Measurements from ENCODE around the gene TNNI2.

DNA sequence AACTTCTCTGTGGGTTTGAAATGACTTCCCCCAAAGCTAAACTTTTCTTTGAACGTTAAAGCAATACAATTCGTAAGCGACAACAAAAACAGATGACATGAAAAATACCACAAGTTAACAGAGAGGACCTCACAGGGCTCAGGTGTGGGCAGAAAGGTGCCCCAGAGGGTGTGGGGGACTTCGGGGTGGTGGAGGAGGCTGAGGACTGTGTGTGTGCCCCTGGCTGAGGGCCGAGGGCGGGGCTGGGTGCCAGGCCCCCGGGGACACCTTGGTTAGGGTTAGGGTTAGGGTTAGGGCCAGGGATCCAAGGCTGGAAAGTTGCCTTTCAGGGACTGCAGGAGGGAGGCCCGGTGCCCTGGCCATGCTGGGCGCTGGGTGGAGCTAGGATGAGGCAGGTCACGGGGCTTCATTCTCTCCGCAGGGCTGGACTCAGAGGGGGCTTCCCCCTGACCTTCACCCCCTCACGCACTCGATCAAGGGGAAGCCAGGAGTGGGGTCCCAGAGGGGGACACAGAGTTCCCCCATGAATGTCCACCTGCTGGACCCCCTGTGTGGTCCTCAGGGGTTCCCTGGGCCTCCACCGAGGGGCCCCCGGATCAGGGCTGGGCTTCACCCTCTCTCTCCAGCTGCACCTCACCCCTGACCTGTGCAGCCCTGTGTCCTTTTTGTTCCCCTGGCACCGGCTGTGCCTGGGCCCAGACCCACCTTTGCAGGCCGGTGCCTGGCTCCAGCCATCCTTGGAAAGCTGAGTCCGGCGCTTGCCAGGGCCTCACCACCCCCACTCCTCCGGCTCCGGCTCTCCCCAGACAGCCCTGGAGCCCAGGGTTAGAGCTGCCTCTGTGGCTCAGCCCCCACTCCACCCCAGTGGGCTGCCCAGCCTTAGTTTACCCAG lies 7.0 kb downstream of the TNNI2 start:
- TF ChIP-seq, protein P1, sequence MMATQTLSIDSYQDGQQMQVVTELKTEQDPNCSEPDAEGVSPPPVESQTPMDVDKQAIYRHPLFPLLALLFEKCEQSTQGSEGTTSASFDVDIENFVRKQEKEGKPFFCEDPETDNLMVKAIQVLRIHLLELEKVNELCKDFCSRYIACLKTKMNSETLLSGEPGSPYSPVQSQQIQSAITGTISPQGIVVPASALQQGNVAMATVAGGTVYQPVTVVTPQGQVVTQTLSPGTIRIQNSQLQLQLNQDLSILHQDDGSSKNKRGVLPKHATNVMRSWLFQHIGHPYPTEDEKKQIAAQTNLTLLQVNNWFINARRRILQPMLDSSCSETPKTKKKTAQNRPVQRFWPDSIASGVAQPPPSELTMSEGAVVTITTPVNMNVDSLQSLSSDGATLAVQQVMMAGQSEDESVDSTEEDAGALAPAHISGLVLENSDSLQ (IDR thresholded peaks at IDR 0.05): no peak
- TF ChIP-seq POLR2A (IDR thresholded peaks at IDR 0.05; ENCODE audit: low read depth, low read length): no peak
- TF ChIP-seq POLR2AphosphoS5 (IDR thresholded peaks at IDR 0.05; ENCODE audit: low read length): no peak
- TF ChIP-seq, protein P2, sequence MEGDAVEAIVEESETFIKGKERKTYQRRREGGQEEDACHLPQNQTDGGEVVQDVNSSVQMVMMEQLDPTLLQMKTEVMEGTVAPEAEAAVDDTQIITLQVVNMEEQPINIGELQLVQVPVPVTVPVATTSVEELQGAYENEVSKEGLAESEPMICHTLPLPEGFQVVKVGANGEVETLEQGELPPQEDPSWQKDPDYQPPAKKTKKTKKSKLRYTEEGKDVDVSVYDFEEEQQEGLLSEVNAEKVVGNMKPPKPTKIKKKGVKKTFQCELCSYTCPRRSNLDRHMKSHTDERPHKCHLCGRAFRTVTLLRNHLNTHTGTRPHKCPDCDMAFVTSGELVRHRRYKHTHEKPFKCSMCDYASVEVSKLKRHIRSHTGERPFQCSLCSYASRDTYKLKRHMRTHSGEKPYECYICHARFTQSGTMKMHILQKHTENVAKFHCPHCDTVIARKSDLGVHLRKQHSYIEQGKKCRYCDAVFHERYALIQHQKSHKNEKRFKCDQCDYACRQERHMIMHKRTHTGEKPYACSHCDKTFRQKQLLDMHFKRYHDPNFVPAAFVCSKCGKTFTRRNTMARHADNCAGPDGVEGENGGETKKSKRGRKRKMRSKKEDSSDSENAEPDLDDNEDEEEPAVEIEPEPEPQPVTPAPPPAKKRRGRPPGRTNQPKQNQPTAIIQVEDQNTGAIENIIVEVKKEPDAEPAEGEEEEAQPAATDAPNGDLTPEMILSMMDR (IDR thresholded peaks at IDR 0.05 in 2 of 3, conservative IDR thresholded peaks at IDR 0.05 in 1 of 3; ENCODE audit: control insufficient read depth in 2 of 3, extremely low read depth in 1 of 3, insufficient read depth in 1 of 3, low read depth in 3 of 3, low read length in 3 of 3): no peak
- TF ChIP-seq, protein P3, sequence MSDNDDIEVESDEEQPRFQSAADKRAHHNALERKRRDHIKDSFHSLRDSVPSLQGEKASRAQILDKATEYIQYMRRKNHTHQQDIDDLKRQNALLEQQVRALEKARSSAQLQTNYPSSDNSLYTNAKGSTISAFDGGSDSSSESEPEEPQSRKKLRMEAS (IDR thresholded peaks at IDR 0.05; ENCODE audit: low read depth, low read length): no peak
